GM12801 (cell line): ENCODE data around the gene HOXA1.

Source experiments
- CTCF ChIP-seq: IDR thresholded peaks from one replicate; pipeline ENCODE4 v1.5.1; 2011; ENCODE audit warnings: control low read depth; ENCODE audit not compliant: insufficient read length; ENCODE audit errors: extremely low read depth

Gene HOXA1

GRCh38 chr7:27098578-27099451, 3.0 kb upstream of the HOXA1 start:
- TF ChIP-seq CTCF = no peak

GRCh38 chr7:27097686-27098577, 2.1 kb upstream of the HOXA1 start:
- no peak for TF ChIP-seq CTCF

- TF ChIP-seq CTCF = no peak
Observed at GRCh38 chr7:27096768-27097514, 1.1 kb upstream of the HOXA1 start.

GRCh38 chr7:27095050-27095896, 527 bp downstream of the HOXA1 start:
- TF ChIP-seq CTCF = no peak

- TF ChIP-seq CTCF = no peak
Observed at GRCh38 chr7:27094304-27095049, 1.3 kb downstream of the HOXA1 start.

- no peak for TF ChIP-seq CTCF
Observed at GRCh38 chr7:27093184-27093895, 2.5 kb downstream of the HOXA1 start.
